Lower lobe of right lung (tissue), 2 donors: ENCODE measurements around the gene TOX3. TPM values are rescaled to one million over a fixed set of nuclear protein-coding genes. Genes with fewer than 3 reads are reported as not detected.

ENCODE experiments used
- ATAC-seq, 2 donors: fragments of 200-7000 bp; cut with Tn5 transposase; one replicate each; pipeline ENCODE4 v1.9.1; 2020 to 2022; ENCODE audit warnings: mild to moderate bottlenecking in 2 of 2, moderate library complexity in 2 of 2
- DNase-seq: peaks from one replicate; pipeline ENCODE4 v3.0.0-alpha.2; 2020
- H3K27ac ChIP-seq: fragments of 200-600 bp; one replicate; pipeline ENCODE4 v1.8.0; 2022
- H3K27me3 ChIP-seq: fragments of 200-600 bp; one replicate; pipeline ENCODE4 v1.8.0; 2022; ENCODE audit warnings: low read depth
- H3K36me3 ChIP-seq: fragments of 200-600 bp; one replicate; pipeline ENCODE4 v1.8.0; 2022; ENCODE audit warnings: mild to moderate bottlenecking
- H3K4me1 ChIP-seq: fragments of 200-600 bp; one replicate; pipeline ENCODE4 v1.8.0; 2022
- H3K4me3 ChIP-seq: fragments of 200-600 bp; one replicate; pipeline ENCODE4 v1.8.0; 2022; ENCODE audit warnings: mild to moderate bottlenecking
- H3K9me3 ChIP-seq: fragments of 200-600 bp; one replicate; pipeline ENCODE4 v1.8.0; 2022
- intact Hi-C: fragments of 100-400 bp; cut with DNase I; formaldehyde crosslinking; loops from one replicate; pipeline ENCODE4 v1.11.0; 2022
- total RNA-seq: library from RNA; stranded (reverse); fragmentation: NEBNext Ultra II Directional; extraction: Animal tissue kit (Norgen Biotek cat#: 25700); gene quantifications from one replicate; pipeline ENCODE4 v1.2.1, GENCODE V29; 2021
- TF ChIP-seq, protein P1 (sequence below): fragments of 200-600 bp; IDR thresholded peaks from one replicate; pipeline ENCODE4 v1.8.0; 2022; ENCODE audit warnings: antibody characterized with exemption, mild to moderate bottlenecking
- donor health status: DM: no; HTN: yes; CAD: no; lungs with severe emphysema.

Gene TOX3
- total RNA-seq, 1 donor from 2014 or later = 4.1 TPM

GRCh38 chr16:52561910-52562741, 15.2 kb upstream of the TOX3 start:
- no peak overlapping the region for H3K4me3 ChIP-seq
- H3K9me3 ChIP-seq = no peaks in the 10 kb centered on the region
- no peaks in the 10 kb centered on the region for H3K27me3 ChIP-seq
- H3K27ac ChIP-seq = no peak overlapping the region
- H3K4me1 ChIP-seq = peaks cover 5% of the 10 kb centered on the region
- TF ChIP-seq, protein P1, sequence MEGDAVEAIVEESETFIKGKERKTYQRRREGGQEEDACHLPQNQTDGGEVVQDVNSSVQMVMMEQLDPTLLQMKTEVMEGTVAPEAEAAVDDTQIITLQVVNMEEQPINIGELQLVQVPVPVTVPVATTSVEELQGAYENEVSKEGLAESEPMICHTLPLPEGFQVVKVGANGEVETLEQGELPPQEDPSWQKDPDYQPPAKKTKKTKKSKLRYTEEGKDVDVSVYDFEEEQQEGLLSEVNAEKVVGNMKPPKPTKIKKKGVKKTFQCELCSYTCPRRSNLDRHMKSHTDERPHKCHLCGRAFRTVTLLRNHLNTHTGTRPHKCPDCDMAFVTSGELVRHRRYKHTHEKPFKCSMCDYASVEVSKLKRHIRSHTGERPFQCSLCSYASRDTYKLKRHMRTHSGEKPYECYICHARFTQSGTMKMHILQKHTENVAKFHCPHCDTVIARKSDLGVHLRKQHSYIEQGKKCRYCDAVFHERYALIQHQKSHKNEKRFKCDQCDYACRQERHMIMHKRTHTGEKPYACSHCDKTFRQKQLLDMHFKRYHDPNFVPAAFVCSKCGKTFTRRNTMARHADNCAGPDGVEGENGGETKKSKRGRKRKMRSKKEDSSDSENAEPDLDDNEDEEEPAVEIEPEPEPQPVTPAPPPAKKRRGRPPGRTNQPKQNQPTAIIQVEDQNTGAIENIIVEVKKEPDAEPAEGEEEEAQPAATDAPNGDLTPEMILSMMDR = no peak
- intact Hi-C loops = no loop called here
- ATAC-seq = peak; percentile 69 to 75
- DNase-seq = peak; percentile 54
- no peaks in the 10 kb centered on the region for H3K36me3 ChIP-seq

- Histone ChIP-seq H3K4me1 (peaks cover 5% of the 10 kb centered on the region), H3K27ac (no peak overlapping the region), H3K9me3 (no peaks in the 10 kb centered on the region), H3K27me3 (no peaks in the 10 kb centered on the region), H3K36me3 (no peaks in the 10 kb centered on the region), H3K4me3 (no peak overlapping the region)
- intact Hi-C loops = no loop called here
- ATAC-seq = no peak
- TF ChIP-seq, protein P1 = no peak
- DNase-seq = no peak
Observed at GRCh38 chr16:52558448-52558847, 11.5 kb upstream of the TOX3 start.

DNA sequence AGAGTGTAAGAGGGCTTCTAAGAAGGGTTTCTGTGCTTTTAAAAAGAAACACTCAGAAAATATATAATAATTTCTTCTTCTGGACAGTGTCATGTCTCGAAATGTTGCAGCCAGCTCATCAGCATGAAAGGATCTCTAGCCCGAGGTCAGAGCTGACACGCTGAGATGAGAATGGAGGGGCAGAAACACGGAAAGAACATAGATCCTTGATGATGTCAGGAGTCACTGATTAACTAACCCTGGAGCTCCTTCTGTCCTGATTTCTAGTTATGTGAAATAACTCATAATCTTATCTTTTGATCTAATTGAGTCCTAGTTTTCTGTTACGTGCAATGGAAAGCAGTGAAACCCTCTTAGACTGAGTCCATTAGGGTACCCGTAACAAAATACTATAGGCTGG, 10.3 kb upstream of the TOX3 start:
- H3K36me3 ChIP-seq = no peaks in the 10 kb centered on the region
- DNase-seq = no peak
- H3K4me3 ChIP-seq = no peak overlapping the region
- no peak overlapping the region for H3K27ac ChIP-seq
- no peaks in the 10 kb centered on the region for H3K27me3 ChIP-seq
- ATAC-seq = peak in 1 of 2 donors; percentile 25
- intact Hi-C loops = no loop called here
- TF ChIP-seq, protein P1 = no peak
- H3K9me3 ChIP-seq = no peaks in the 10 kb centered on the region
- peaks cover 5% of the 10 kb centered on the region for H3K4me1 ChIP-seq

GRCh38 chr16:52556083-52556482, 9.1 kb upstream of the TOX3 start:
- no peak overlapping the region for H3K4me3 ChIP-seq
- intact Hi-C loops = no loop called here
- TF ChIP-seq, protein P1 = no peak
- no peaks in the 10 kb centered on the region for H3K36me3 ChIP-seq
- H3K27ac ChIP-seq = no peak overlapping the region
- no peak for DNase-seq
- ATAC-seq = no peak
- H3K27me3 ChIP-seq = no peaks in the 10 kb centered on the region
- no peaks in the 10 kb centered on the region for H3K9me3 ChIP-seq
- H3K4me1 ChIP-seq = no peaks in the 10 kb centered on the region

GRCh38 chr16:52555572-52555971, 8.6 kb upstream of the TOX3 start:
- Histone ChIP-seq H3K4me3 (no peak overlapping the region), H3K27ac (no peak overlapping the region), H3K36me3 (no peaks in the 10 kb centered on the region), H3K9me3 (no peaks in the 10 kb centered on the region), H3K27me3 (no peaks in the 10 kb centered on the region), H3K4me1 (no peaks in the 10 kb centered on the region)
- TF ChIP-seq, protein P1 = no peak
- no peak for ATAC-seq
- intact Hi-C loops = no loop called here
- no peak for DNase-seq
